Transverse colon (tissue), 4 donors: ENCODE results near the gene DDR2.

Experiments used
- CTCF ChIP-seq, 5 experiments: fragments of 200-600 bp in 3 of 5; fragments of 450-650 bp in 2 of 5; sonication (generic) in 3 of 5; IDR thresholded peaks; 1 replicate in 2 of 5; 2 replicates in 3 of 5; pipeline ENCODE4 v1.5.1; 2016 to 2017; ENCODE audit warnings: antibody characterized with exemption in 5 of 5, inconsistent platforms in 3 of 5, mild to moderate bottlenecking in 2 of 5, moderate library complexity in 1 of 5
- EP300 ChIP-seq: sonication (generic); formaldehyde crosslinking; IDR thresholded peaks from one replicate; pipeline ENCODE4 v1.6.1; 2017; ENCODE audit warnings: antibody characterized with exemption, low read depth
- POLR2A ChIP-seq: fragments of 450-650 bp; IDR thresholded peaks from one replicate; pipeline ENCODE4 v1.6.1; 2016; ENCODE audit warnings: antibody characterized with exemption, mild to moderate bottlenecking, moderate library complexity
- POLR2AphosphoS5 ChIP-seq, 3 donors: sonication (generic); formaldehyde crosslinking; IDR thresholded peaks; one replicate each; pipeline ENCODE4 v1.6.1; 2016; ENCODE audit warnings: antibody characterized with exemption in 3 of 3

GRCh38 chr1:162621256-162621655 is 11.0 kb upstream of the DDR2 start:
- TF ChIP-seq CTCF (IDR thresholded peaks at IDR 0.05) (no peak), POLR2A (no peak), EP300 (no peak), POLR2AphosphoS5 (IDR thresholded peaks at IDR 0.05) (no peak)
